ENCODE measurements around the gene CCDC117. TPM values are rescaled to one million over a fixed set of nuclear protein-coding genes. Genes with fewer than 3 reads are reported as not detected.
"Not testable (repeated sequence)": the region's sequence is repeated elsewhere in the genome, so short reads cannot be mapped to it uniquely, and the experiment has no call there.

CCDC117 gene
- total RNA-seq, 1 experiment from 2014 or later, result 18.1 TPM

- DNase-seq (ENCODE audit: low read depth, low spot score); H3K27me3 ChIP-seq (ENCODE audit: control insufficient read depth, insufficient read depth, low read length); H3K4me3 ChIP-seq (ENCODE audit: low read depth in 2 of 2, low read length in 2 of 2); H3K27ac ChIP-seq (ENCODE audit: low read length); BruUV-seq (replicated peaks); ATAC-seq; in situ Hi-C loops (cut with HindIII; ENCODE audit: low pct_unique_long_range_greater_than_20kb, low sequenced_read_pairs); H3K4me1 ChIP-seq (ENCODE audit: control insufficient read depth, insufficient read depth, low read length); H3K9me3 ChIP-seq (ENCODE audit: control insufficient read depth, insufficient read depth, low read depth, low read length); H3K36me3 ChIP-seq (ENCODE audit: control insufficient read depth, insufficient read depth, low read length); intact Hi-C loops (cut with micrococcal nuclease; ENCODE audit: unreplicated experiment); CTCF ChIA-PET; POLR2A ChIA-PET: not testable (repeated sequence)
These were observed 32.9 kb downstream of the CCDC117 start for GRCh38 chr22:28805426-28805825.

- DNase-seq (ENCODE audit: low read depth, low spot score) (no peak), ATAC-seq (no peak)
- H3K4me3 ChIP-seq (ENCODE audit: low read depth in 2 of 2, low read length in 2 of 2), result no peak overlapping the region
- H3K4me1 ChIP-seq (ENCODE audit: control insufficient read depth, insufficient read depth, low read length), result no peaks in the 10 kb centered on the region
- no peaks in the 10 kb centered on the region for H3K27me3 ChIP-seq (ENCODE audit: control insufficient read depth, insufficient read depth, low read length)
- in situ Hi-C loops (cut with HindIII; ENCODE audit: low pct_unique_long_range_greater_than_20kb, low sequenced_read_pairs), result no loop called here
- TF ChIP-seq POLR2AphosphoS5 (IDR thresholded peaks at IDR 0.05; ENCODE audit: low read depth, low read length) (no peak), SIN3A (IDR thresholded peaks at IDR 0.05; ENCODE audit: borderline replicate concordance, insufficient read depth, low read depth, low read length) (no peak), CTCF (IDR thresholded peaks at IDR 0.05) (no peak), REST (IDR thresholded peaks at IDR 0.05; ENCODE audit: insufficient read depth in 1 of 2, low read depth in 2 of 2, low read length in 1 of 2) (no peak), TCF7L2 (IDR thresholded peaks at IDR 0.05; ENCODE audit: low read depth, low read length) (no peak)
- BruUV-seq (replicated peaks), result no TSS peak
- CTCF ChIA-PET, result no interaction called here
- intact Hi-C loops (cut with micrococcal nuclease; ENCODE audit: unreplicated experiment), result no loop called here
- no peaks in the 10 kb centered on the region for H3K9me3 ChIP-seq (ENCODE audit: control insufficient read depth, insufficient read depth, low read depth, low read length)
- POLR2A ChIA-PET, result no interaction called here
- H3K36me3 ChIP-seq (ENCODE audit: control insufficient read depth, insufficient read depth, low read length), result no peaks in the 10 kb centered on the region
- no peak overlapping the region for H3K27ac ChIP-seq (ENCODE audit: low read length)
These were observed 36.3 kb downstream of the CCDC117 start for GRCh38 chr22:28808716-28809355.

GRCh38 chr22:28810821-28811491, 38.5 kb downstream of the CCDC117 start:
- intact Hi-C loops (cut with micrococcal nuclease; ENCODE audit: unreplicated experiment) (no loop called here), in situ Hi-C loops (cut with HindIII; ENCODE audit: low pct_unique_long_range_greater_than_20kb, low sequenced_read_pairs) (no loop called here)
- no peak for DNase-seq (ENCODE audit: low read depth, low spot score)
- POLR2A ChIA-PET, result no interaction called here
- BruUV-seq (replicated peaks), result no TSS peak
- Histone ChIP-seq H3K9me3 (ENCODE audit: control insufficient read depth, insufficient read depth, low read depth, low read length) (no peaks in the 10 kb centered on the region), H3K27me3 (ENCODE audit: control insufficient read depth, insufficient read depth, low read length) (no peaks in the 10 kb centered on the region), H3K36me3 (ENCODE audit: control insufficient read depth, insufficient read depth, low read length) (no peaks in the 10 kb centered on the region), H3K4me3 (ENCODE audit: low read depth in 2 of 2, low read length in 2 of 2) (no peak overlapping the region), H3K4me1 (ENCODE audit: control insufficient read depth, insufficient read depth, low read length) (no peaks in the 10 kb centered on the region), H3K27ac (ENCODE audit: low read length) (no peak overlapping the region)
- CTCF ChIA-PET, result no interaction called here
- no peak for TF ChIP-seq TCF7L2 (IDR thresholded peaks at IDR 0.05; ENCODE audit: low read depth, low read length)
- TF ChIP-seq POLR2AphosphoS5 (IDR thresholded peaks at IDR 0.05; ENCODE audit: low read depth, low read length), result no peak
- no peak for TF ChIP-seq SIN3A (IDR thresholded peaks at IDR 0.05; ENCODE audit: borderline replicate concordance, insufficient read depth, low read depth, low read length)
- no peak for TF ChIP-seq CTCF (IDR thresholded peaks at IDR 0.05)
- no peak for TF ChIP-seq REST (IDR thresholded peaks at IDR 0.05; ENCODE audit: insufficient read depth in 1 of 2, low read depth in 2 of 2, low read length in 1 of 2)
- ATAC-seq, result no peak

Measured in Panc1 (cell line).